GM23248 (cell line): ENCODE measurements around the gene NEU4.

Experiments used
- EZH2 ChIP-seq: fragments of 200-600 bp; sonication (generic); IDR thresholded peaks from 2 replicates; pipeline ENCODE4 v1.6.1; 2018; ENCODE audit warnings: antibody characterized with exemption, mild to moderate bottlenecking; ENCODE audit not compliant: insufficient read depth, poor library complexity, severe bottlenecking
- EZH2phosphoT487 ChIP-seq: fragments of 200-600 bp; sonication (generic); IDR thresholded peaks from 2 replicates; pipeline ENCODE4 v1.6.1; 2018; ENCODE audit warnings: antibody characterized with exemption, moderate library complexity, mild to moderate bottlenecking, low read depth; ENCODE audit not compliant: insufficient read depth

- TF ChIP-seq EZH2 (no peak), EZH2phosphoT487 (no peak)
Measured at GRCh38 chr2:241814393-241814642, 5.3 kb downstream of the NEU4 start.
